Measurements from ENCODE around the gene PTCH1. TPM values are rescaled to one million over a fixed set of nuclear protein-coding genes. Genes with fewer than 3 reads are reported as not detected.

PTCH1 gene
- total RNA-seq, 1 donor from 2014 or later: 24.1 TPM

DNA sequence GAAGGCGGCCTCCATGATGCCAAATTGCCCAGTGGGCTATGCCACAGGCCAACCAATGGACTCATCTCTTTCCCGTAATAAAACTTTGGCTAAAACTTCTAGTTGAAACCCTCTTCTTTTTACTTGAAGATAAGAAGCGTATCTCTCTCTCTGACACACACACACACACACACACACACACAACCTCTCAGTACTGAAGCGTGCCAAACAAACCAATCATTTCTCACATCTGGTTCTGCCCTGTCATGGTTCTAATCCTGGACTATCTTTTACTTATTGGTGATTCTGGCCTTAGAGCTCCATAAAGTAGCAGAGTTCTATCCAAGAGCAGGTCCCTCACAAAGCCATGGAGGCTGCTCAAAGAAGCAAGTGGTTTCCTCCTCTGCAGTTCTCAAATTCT lies 64.6 kb downstream of the PTCH1 start:
- Mint-ChIP-seq H3K27me3 (ENCODE audit: unreplicated experiment) (peaks cover 3% of the 10 kb centered on the region), H3K9me3 (ENCODE audit: unreplicated experiment) (no peaks in the 10 kb centered on the region), H3K36me3 (ENCODE audit: low read depth, unreplicated experiment) (peaks cover 50% of the 10 kb centered on the region), H3K27ac (ENCODE audit: unreplicated experiment) (no peak overlapping the region), H3K4me1 (ENCODE audit: unreplicated experiment) (peaks cover 21% of the 10 kb centered on the region), H3K4me3 (ENCODE audit: unreplicated experiment) (peak overlapping the region; percentile 52)
- DNase-seq (ENCODE audit: low spot score): no peak
- TF ChIP-seq, protein P1, sequence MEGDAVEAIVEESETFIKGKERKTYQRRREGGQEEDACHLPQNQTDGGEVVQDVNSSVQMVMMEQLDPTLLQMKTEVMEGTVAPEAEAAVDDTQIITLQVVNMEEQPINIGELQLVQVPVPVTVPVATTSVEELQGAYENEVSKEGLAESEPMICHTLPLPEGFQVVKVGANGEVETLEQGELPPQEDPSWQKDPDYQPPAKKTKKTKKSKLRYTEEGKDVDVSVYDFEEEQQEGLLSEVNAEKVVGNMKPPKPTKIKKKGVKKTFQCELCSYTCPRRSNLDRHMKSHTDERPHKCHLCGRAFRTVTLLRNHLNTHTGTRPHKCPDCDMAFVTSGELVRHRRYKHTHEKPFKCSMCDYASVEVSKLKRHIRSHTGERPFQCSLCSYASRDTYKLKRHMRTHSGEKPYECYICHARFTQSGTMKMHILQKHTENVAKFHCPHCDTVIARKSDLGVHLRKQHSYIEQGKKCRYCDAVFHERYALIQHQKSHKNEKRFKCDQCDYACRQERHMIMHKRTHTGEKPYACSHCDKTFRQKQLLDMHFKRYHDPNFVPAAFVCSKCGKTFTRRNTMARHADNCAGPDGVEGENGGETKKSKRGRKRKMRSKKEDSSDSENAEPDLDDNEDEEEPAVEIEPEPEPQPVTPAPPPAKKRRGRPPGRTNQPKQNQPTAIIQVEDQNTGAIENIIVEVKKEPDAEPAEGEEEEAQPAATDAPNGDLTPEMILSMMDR (IDR thresholded peaks at IDR 0.05; ENCODE audit: unreplicated experiment): no peak

DNA sequence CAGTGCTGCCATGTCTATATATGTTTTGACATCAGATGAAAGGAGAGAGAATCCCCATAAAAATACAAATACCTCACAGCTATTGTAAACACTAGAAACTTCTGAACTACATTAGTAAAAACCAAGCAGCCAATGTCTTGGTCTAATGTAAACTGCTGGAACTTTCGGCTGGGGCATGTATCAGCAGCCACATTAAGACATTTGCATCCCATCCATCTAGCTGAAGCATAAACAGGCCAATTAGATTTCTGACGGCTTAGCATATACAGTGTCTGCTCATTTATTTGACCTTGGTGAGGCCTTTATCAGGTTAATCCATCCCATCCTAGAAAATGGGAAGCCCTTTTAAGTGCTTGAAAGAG lies 65.7 kb downstream of the PTCH1 start:
- Mint-ChIP-seq H3K27ac (ENCODE audit: unreplicated experiment) (no peak overlapping the region), H3K4me1 (ENCODE audit: unreplicated experiment) (peaks cover 26% of the 10 kb centered on the region), H3K4me3 (ENCODE audit: unreplicated experiment) (no peak overlapping the region), H3K36me3 (ENCODE audit: low read depth, unreplicated experiment) (peaks cover 47% of the 10 kb centered on the region), H3K9me3 (ENCODE audit: unreplicated experiment) (no peaks in the 10 kb centered on the region), H3K27me3 (ENCODE audit: unreplicated experiment) (peaks cover 3% of the 10 kb centered on the region)
- TF ChIP-seq, protein P1 (IDR thresholded peaks at IDR 0.05; ENCODE audit: unreplicated experiment): no peak
- DNase-seq (ENCODE audit: low spot score): no peak

DNA sequence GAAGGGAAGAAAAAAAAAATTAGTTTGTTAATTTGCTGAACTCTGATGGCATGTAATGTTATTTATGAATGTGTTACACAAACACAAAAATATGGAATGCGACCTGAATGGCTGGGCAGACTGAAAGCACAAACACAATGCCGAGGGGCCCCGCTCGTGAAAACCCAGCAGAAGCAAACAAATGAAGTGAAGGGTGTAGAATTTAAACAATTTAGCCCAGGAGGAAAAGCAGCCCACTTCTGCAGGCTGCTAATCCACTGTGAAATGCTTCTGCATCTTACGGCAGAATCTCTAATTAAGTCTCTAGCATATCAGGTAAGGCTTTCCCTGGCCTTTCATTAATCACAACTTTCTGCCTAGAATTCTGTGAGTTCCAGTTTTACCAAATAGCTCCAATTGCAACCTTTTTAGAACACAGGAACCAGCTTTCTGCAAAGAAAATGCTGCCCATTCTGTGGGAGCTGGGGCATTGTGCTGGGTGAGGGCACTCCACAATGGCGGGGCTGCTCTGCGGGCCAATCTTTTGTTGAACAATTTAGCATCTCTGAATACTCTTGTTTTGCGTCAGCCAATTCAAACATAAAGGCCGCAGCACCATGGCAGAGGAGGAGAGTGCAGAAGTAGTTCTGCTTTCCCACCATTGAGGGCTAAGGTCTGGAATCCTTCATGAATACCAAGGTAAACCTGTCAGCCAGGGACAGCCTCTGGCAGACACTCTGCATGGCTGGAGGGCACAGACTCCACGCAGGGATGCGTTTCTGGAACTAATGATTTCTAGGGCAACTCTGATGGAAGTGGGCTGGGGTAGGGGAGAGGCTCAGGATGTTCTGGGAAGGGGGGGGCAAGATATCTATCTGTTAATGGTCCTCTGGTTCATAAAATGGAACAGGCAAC lies 66.4 kb downstream of the PTCH1 start:
- no peak overlapping the region for H3K27ac Mint-ChIP-seq (ENCODE audit: unreplicated experiment)
- H3K4me1 Mint-ChIP-seq (ENCODE audit: unreplicated experiment): peaks cover 26% of the 10 kb centered on the region
- peaks cover 3% of the 10 kb centered on the region for H3K27me3 Mint-ChIP-seq (ENCODE audit: unreplicated experiment)
- TF ChIP-seq, protein P1 (IDR thresholded peaks at IDR 0.05; ENCODE audit: unreplicated experiment): no peak
- H3K4me3 Mint-ChIP-seq (ENCODE audit: unreplicated experiment): no peak overlapping the region
- H3K36me3 Mint-ChIP-seq (ENCODE audit: low read depth, unreplicated experiment): peaks cover 49% of the 10 kb centered on the region
- no peaks in the 10 kb centered on the region for H3K9me3 Mint-ChIP-seq (ENCODE audit: unreplicated experiment)
- DNase-seq (ENCODE audit: low spot score): no peak

DNA sequence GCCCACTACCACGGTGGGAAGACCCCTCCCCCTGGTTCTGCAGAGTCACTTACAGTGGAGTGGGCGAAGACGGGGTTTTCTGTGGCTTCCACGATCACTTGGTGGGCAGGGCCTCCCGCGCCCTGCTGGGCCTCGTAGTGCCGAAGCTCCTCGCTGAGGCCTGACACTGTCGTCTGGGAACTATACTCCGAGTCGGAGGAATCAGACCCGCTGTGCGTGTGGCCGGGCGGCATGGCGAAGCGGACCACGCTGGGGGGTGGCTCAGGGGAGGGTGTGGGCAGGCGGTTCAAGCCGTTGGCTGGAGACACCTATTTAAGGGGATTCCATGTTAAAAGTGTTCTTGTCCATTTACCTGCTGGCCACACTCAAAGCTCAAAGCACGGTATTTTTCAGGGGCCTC lies 67.8 kb downstream of the PTCH1 start:
- TF ChIP-seq, protein P1 (IDR thresholded peaks at IDR 0.05; ENCODE audit: unreplicated experiment): no peak
- DNase-seq (ENCODE audit: low spot score): no peak
- Mint-ChIP-seq H3K27me3 (ENCODE audit: unreplicated experiment) (peaks cover 3% of the 10 kb centered on the region), H3K36me3 (ENCODE audit: low read depth, unreplicated experiment) (peaks cover 47% of the 10 kb centered on the region), H3K4me1 (ENCODE audit: unreplicated experiment) (peaks cover 26% of the 10 kb centered on the region), H3K27ac (ENCODE audit: unreplicated experiment) (no peak overlapping the region), H3K9me3 (ENCODE audit: unreplicated experiment) (no peaks in the 10 kb centered on the region), H3K4me3 (ENCODE audit: unreplicated experiment) (peak overlapping the region; percentile 25)
